GM21381 (cell line): Measurements from ENCODE around the gene HEATR1.
"Not testable (repeated sequence)": the region's sequence is repeated elsewhere in the genome, so short reads cannot be mapped to it uniquely, and the experiment has no call there.

Experiments
- ATAC-seq: cut with Tn5 transposase; IDR thresholded peaks from one replicate; pipeline ENCODE4 v1.9.1; 2021; ENCODE audit warnings: mild to moderate bottlenecking, moderate library complexity; ENCODE audit not compliant: unreplicated experiment

HEATR1 gene

GRCh38 chr1:236603991-236604904, at the start of gene HEATR1:
HEATR1 (minus strand) TSS chr1:236604516; CDS start chr1:236604095, 421 bp downstream.
- peak; percentile 98 for ATAC-seq

- ATAC-seq: no peak
These were observed 40.8 kb upstream of the HEATR1 start for GRCh38 chr1:236645016-236645680.

GRCh38 chr1:236642763-236643162, 38.4 kb upstream of the HEATR1 start:
- no peak for ATAC-seq

GRCh38 chr1:236639686-236640085, 35.4 kb upstream of the HEATR1 start:
- no peak for ATAC-seq

GRCh38 chr1:236638945-236639344, 34.6 kb upstream of the HEATR1 start:
- no peak for ATAC-seq

- no peak for ATAC-seq
These were observed 31.7 kb upstream of the HEATR1 start for GRCh38 chr1:236636017-236636416.

GRCh38 chr1:236627727-236628408, 23.6 kb upstream of the HEATR1 start:
- no peak for ATAC-seq

GRCh38 chr1:236623371-236624166, 19.3 kb upstream of the HEATR1 start:
- ATAC-seq: no peak

- no peak for ATAC-seq
These were observed 18.1 kb upstream of the HEATR1 start for GRCh38 chr1:236622407-236622806.

GRCh38 chr1:236619398-236619797, 15.1 kb upstream of the HEATR1 start:
- ATAC-seq: no peak

GRCh38 chr1:236618507-236618906, 14.2 kb upstream of the HEATR1 start:
- no peak for ATAC-seq

GRCh38 chr1:236615399-236616148, 11.3 kb upstream of the HEATR1 start:
- no peak for ATAC-seq

GRCh38 chr1:236612349-236612748, 8.0 kb upstream of the HEATR1 start:
- no peak for ATAC-seq

GRCh38 chr1:236608930-236609726, 4.8 kb upstream of the HEATR1 start:
- no peak for ATAC-seq

- ATAC-seq: not testable (repeated sequence)
These were observed 3.3 kb upstream of the HEATR1 start for GRCh38 chr1:236607597-236607996.

GRCh38 chr1:236604905-236605806, 840 bp upstream of the HEATR1 start:
- no peak for ATAC-seq

GRCh38 chr1:236602171-236602570, 2.1 kb downstream of the HEATR1 start:
- no peak for ATAC-seq

- no peak for ATAC-seq
These were observed 13.7 kb downstream of the HEATR1 start for GRCh38 chr1:236590553-236591150.
